Measurements from ENCODE around the gene JAKMIP1. TPM values are rescaled to one million over a fixed set of nuclear protein-coding genes. Genes with fewer than 3 reads are reported as not detected.

The JAKMIP1 gene
- total RNA-seq, 1 experiment from 2014 or later = not detected

GRCh38 chr4:6054162-6054922, 146.0 kb downstream of the JAKMIP1 start:
- intact Hi-C loops (cut with micrococcal nuclease; ENCODE audit: unreplicated experiment) = no loop called here
- no TSS peak for BruUV-seq (replicated peaks)
- Mint-ChIP-seq H3K27ac (ENCODE audit: unreplicated experiment) (no peak overlapping the region), H3K27me3 (ENCODE audit: insufficient read depth, unreplicated experiment) (peaks cover 14% of the 10 kb centered on the region), H3K9me3 (ENCODE audit: unreplicated experiment) (peaks cover 6% of the 10 kb centered on the region), H3K36me3 (ENCODE audit: insufficient read depth, unreplicated experiment) (no peaks in the 10 kb centered on the region), H3K4me3 (ENCODE audit: unreplicated experiment) (no peak overlapping the region), H3K4me1 (ENCODE audit: low read depth, unreplicated experiment) (no peaks in the 10 kb centered on the region)
- Histone ChIP-seq H3K4me3 (ENCODE audit: low read depth, low read length) (no peak overlapping the region), H3K36me3 (ENCODE audit: control insufficient read depth, insufficient read depth, low read length) (no peaks in the 10 kb centered on the region), H3K27me3 (replicated peaks; ENCODE audit: control insufficient read depth, insufficient read depth, low read length) (no peaks in the 10 kb centered on the region), H3K4me1 (no peaks in the 10 kb centered on the region), H3K9me3 (peaks cover 13% of the 10 kb centered on the region)
- no peak for DNase-seq
- TF ChIP-seq CTCF (IDR thresholded peaks at IDR 0.05; ENCODE audit: insufficient read depth in 1 of 2, low read depth in 1 of 2, low read length in 1 of 2, severe bottlenecking in 1 of 2, unreplicated experiment in 1 of 2) = no peak
- ChIA-PET POLR2A (no interaction called here), CTCF (no interaction called here)

GRCh38 chr4:6052679-6053078, 147.7 kb downstream of the JAKMIP1 start:
- no peak for DNase-seq
- Mint-ChIP-seq H3K9me3 (ENCODE audit: unreplicated experiment) (no peaks in the 10 kb centered on the region), H3K36me3 (ENCODE audit: insufficient read depth, unreplicated experiment) (no peaks in the 10 kb centered on the region), H3K4me3 (ENCODE audit: unreplicated experiment) (no peak overlapping the region), H3K27me3 (ENCODE audit: insufficient read depth, unreplicated experiment) (peaks cover 16% of the 10 kb centered on the region), H3K4me1 (ENCODE audit: low read depth, unreplicated experiment) (no peaks in the 10 kb centered on the region), H3K27ac (ENCODE audit: unreplicated experiment) (no peak overlapping the region)
- no peak for TF ChIP-seq CTCF (IDR thresholded peaks at IDR 0.05; ENCODE audit: insufficient read depth in 1 of 2, low read depth in 1 of 2, low read length in 1 of 2, severe bottlenecking in 1 of 2, unreplicated experiment in 1 of 2)
- no peaks in the 10 kb centered on the region for H3K9me3 ChIP-seq
- no peaks in the 10 kb centered on the region for H3K4me1 ChIP-seq
- no peak overlapping the region for H3K4me3 ChIP-seq (ENCODE audit: low read depth, low read length)
- CTCF ChIA-PET = no interaction called here
- POLR2A ChIA-PET = no interaction called here
- no peaks in the 10 kb centered on the region for H3K27me3 ChIP-seq (replicated peaks; ENCODE audit: control insufficient read depth, insufficient read depth, low read length)
- H3K36me3 ChIP-seq (ENCODE audit: control insufficient read depth, insufficient read depth, low read length) = no peaks in the 10 kb centered on the region
- intact Hi-C loops (cut with micrococcal nuclease; ENCODE audit: unreplicated experiment) = no loop called here
- BruUV-seq (replicated peaks) = no TSS peak

GRCh38 chr4:6050551-6050950, 149.8 kb downstream of the JAKMIP1 start:
- no peaks in the 10 kb centered on the region for H3K36me3 ChIP-seq (ENCODE audit: control insufficient read depth, insufficient read depth, low read length)
- Mint-ChIP-seq H3K9me3 (ENCODE audit: unreplicated experiment) (no peaks in the 10 kb centered on the region), H3K36me3 (ENCODE audit: insufficient read depth, unreplicated experiment) (no peaks in the 10 kb centered on the region), H3K4me1 (ENCODE audit: low read depth, unreplicated experiment) (no peaks in the 10 kb centered on the region), H3K4me3 (ENCODE audit: unreplicated experiment) (no peak overlapping the region), H3K27me3 (ENCODE audit: insufficient read depth, unreplicated experiment) (peaks cover 17% of the 10 kb centered on the region), H3K27ac (ENCODE audit: unreplicated experiment) (no peak overlapping the region)
- ChIA-PET CTCF (no interaction called here), POLR2A (no interaction called here)
- TF ChIP-seq CTCF (IDR thresholded peaks at IDR 0.05; ENCODE audit: insufficient read depth in 1 of 2, low read depth in 1 of 2, low read length in 1 of 2, severe bottlenecking in 1 of 2, unreplicated experiment in 1 of 2) = no peak
- H3K9me3 ChIP-seq = no peaks in the 10 kb centered on the region
- no TSS peak for BruUV-seq (replicated peaks)
- H3K4me1 ChIP-seq = no peaks in the 10 kb centered on the region
- no peak for DNase-seq
- intact Hi-C loops (cut with micrococcal nuclease; ENCODE audit: unreplicated experiment) = no loop called here
- no peak overlapping the region for H3K4me3 ChIP-seq (ENCODE audit: low read depth, low read length)
- H3K27me3 ChIP-seq (replicated peaks; ENCODE audit: control insufficient read depth, insufficient read depth, low read length) = no peaks in the 10 kb centered on the region
